Measurements from ENCODE around the gene WNT7B. TPM values are rescaled to one million over a fixed set of nuclear protein-coding genes. Genes with fewer than 3 reads are reported as not detected.

WNT7B gene
- total RNA-seq, 1 experiment from 2014 or later: 0.33 TPM

DNA sequence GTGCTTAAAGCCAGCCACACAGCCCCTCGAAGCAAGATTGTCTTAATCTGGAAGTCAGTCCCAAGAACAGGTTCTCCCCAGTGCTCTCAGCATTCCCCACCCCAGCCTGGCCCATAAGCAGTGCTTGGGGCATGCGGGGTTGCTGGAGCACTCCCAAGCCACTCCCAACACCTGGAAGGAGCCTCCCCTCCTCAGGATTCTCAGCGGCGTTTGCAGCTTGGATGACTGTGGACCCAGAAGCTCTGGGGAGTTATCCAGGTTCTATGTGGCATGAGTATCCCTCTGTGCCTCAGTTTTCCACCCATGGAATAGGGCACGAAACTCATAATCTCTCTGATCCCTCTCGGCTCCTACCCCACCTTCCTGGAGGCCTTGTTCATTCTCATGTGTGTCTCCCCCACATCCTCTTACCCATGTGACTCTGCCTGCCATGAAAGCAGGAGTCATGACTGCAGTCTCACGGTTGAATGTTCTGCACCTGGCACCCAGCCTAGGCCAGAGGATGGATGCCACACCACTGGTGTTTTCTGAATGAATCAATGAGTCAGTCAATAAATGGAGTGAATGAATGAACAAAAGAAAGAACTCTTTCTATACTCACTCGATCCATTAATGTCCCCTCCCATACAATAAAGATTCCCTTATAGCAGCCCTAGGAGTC lies 33.4 kb upstream of the WNT7B start:
- Mint-ChIP-seq H3K27ac (no peak overlapping the region), H3K27me3 (ENCODE audit: low read depth) (no peaks in the 10 kb centered on the region), H3K4me3 (no peak overlapping the region), H3K9me3 (no peaks in the 10 kb centered on the region), H3K36me3 (no peaks in the 10 kb centered on the region), H3K4me1 (peaks cover 8% of the 10 kb centered on the region; the same call in 1 of the 2 replicates)
- TF ChIP-seq NR1H2 (CRISPR knock-in tag; IDR thresholded peaks at IDR 0.05) (no peak), ZNF512 (CRISPR knock-in tag; IDR thresholded peaks at IDR 0.05; ENCODE audit: borderline replicate concordance) (no peak), ZNF219 (CRISPR knock-in tag; IDR thresholded peaks at IDR 0.05; ENCODE audit: borderline replicate concordance) (no peak), JUN (CRISPR knock-in tag; IDR thresholded peaks at IDR 0.05) (no peak), NFATC4 (CRISPR knock-in tag; IDR thresholded peaks at IDR 0.05) (no peak), FOXJ3 (CRISPR knock-in tag; IDR thresholded peaks at IDR 0.05; ENCODE audit: borderline replicate concordance) (no peak), ZNF532 (CRISPR knock-in tag; IDR thresholded peaks at IDR 0.05; ENCODE audit: borderline replicate concordance) (no peak), ATF6 (CRISPR knock-in tag; IDR thresholded peaks at IDR 0.05) (no peak), CBFB (CRISPR knock-in tag; IDR thresholded peaks at IDR 0.05; ENCODE audit: low read depth) (no peak), ZNF317 (CRISPR knock-in tag; IDR thresholded peaks at IDR 0.05; ENCODE audit: borderline replicate concordance, low read depth) (no peak), PREB (CRISPR knock-in tag; IDR thresholded peaks at IDR 0.05; ENCODE audit: borderline replicate concordance) (no peak), PRRX2 (CRISPR knock-in tag; IDR thresholded peaks at IDR 0.05) (no peak), OVOL2 (CRISPR knock-in tag; IDR thresholded peaks at IDR 0.05; ENCODE audit: borderline replicate concordance) (no peak), SMAD3 (CRISPR knock-in tag; IDR thresholded peaks at IDR 0.05; ENCODE audit: borderline replicate concordance) (no peak), NFE2L1 (CRISPR knock-in tag; IDR thresholded peaks at IDR 0.05) (no peak), ZNF121 (CRISPR knock-in tag; IDR thresholded peaks at IDR 0.05) (no peak)
- TF ChIP-seq, protein P1, sequence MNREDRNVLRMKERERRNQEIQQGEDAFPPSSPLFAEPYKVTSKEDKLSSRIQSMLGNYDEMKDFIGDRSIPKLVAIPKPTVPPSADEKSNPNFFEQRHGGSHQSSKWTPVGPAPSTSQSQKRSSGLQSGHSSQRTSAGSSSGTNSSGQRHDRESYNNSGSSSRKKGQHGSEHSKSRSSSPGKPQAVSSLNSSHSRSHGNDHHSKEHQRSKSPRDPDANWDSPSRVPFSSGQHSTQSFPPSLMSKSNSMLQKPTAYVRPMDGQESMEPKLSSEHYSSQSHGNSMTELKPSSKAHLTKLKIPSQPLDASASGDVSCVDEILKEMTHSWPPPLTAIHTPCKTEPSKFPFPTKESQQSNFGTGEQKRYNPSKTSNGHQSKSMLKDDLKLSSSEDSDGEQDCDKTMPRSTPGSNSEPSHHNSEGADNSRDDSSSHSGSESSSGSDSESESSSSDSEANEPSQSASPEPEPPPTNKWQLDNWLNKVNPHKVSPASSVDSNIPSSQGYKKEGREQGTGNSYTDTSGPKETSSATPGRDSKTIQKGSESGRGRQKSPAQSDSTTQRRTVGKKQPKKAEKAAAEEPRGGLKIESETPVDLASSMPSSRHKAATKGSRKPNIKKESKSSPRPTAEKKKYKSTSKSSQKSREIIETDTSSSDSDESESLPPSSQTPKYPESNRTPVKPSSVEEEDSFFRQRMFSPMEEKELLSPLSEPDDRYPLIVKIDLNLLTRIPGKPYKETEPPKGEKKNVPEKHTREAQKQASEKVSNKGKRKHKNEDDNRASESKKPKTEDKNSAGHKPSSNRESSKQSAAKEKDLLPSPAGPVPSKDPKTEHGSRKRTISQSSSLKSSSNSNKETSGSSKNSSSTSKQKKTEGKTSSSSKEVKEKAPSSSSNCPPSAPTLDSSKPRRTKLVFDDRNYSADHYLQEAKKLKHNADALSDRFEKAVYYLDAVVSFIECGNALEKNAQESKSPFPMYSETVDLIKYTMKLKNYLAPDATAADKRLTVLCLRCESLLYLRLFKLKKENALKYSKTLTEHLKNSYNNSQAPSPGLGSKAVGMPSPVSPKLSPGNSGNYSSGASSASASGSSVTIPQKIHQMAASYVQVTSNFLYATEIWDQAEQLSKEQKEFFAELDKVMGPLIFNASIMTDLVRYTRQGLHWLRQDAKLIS (CRISPR knock-in tag; IDR thresholded peaks at IDR 0.05; ENCODE audit: borderline replicate concordance): no peak
- TF ChIP-seq, protein P2, sequence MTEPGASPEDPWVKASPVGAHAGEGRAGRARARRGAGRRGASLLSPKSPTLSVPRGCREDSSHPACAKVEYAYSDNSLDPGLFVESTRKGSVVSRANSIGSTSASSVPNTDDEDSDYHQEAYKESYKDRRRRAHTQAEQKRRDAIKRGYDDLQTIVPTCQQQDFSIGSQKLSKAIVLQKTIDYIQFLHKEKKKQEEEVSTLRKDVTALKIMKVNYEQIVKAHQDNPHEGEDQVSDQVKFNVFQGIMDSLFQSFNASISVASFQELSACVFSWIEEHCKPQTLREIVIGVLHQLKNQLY (CRISPR knock-in tag; IDR thresholded peaks at IDR 0.05): no peak
- TF ChIP-seq, protein P3, sequence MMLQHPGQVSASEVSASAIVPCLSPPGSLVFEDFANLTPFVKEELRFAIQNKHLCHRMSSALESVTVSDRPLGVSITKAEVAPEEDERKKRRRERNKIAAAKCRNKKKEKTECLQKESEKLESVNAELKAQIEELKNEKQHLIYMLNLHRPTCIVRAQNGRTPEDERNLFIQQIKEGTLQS (CRISPR knock-in tag; conservative IDR thresholded peaks at IDR 0.05): no peak
- TF ChIP-seq, protein P4, sequence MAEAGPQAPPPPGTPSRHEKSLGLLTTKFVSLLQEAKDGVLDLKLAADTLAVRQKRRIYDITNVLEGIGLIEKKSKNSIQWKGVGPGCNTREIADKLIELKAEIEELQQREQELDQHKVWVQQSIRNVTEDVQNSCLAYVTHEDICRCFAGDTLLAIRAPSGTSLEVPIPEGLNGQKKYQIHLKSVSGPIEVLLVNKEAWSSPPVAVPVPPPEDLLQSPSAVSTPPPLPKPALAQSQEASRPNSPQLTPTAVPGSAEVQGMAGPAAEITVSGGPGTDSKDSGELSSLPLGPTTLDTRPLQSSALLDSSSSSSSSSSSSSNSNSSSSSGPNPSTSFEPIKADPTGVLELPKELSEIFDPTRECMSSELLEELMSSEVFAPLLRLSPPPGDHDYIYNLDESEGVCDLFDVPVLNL (CRISPR knock-in tag; IDR thresholded peaks at IDR 0.05; ENCODE audit: borderline replicate concordance, low read depth): no peak
- DNase-seq (ENCODE audit: low spot score) (no peak), ATAC-seq (no peak)
- ChIA-PET POLR2A (interaction anchor here (0.6 kb wide), 1 partner anchor 471 kb away, joined by 9 read pairs; no protein-coding TSS in a partner anchor), CTCF (interaction anchor here (1.1 kb wide), 1 partner anchor 16 kb away, joined by 3 read pairs; no protein-coding TSS in a partner anchor)
